ENCODE results near the gene REPS2.

DNA sequence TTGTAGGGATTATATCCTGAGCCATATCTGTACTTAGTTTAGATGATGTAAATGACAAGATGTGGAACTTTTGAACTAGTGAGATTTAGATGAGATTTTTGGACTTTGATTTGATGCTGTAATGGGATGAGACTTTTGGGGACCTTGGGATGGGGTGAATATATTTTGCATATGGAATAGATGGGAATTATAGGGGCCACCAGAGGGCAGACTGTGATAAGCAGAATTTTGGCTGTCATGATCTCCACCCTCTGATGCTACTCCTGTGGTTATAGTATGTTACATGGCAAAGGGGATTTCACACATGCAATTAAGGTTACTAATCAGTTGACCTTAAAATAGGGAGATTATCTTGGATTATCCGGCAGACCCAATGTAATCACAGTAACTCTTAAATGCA lies 214.5 kb downstream of the REPS2 start:
- no peak for TF ChIP-seq POLR2A (IDR thresholded peaks at IDR 0.05)
- TF ChIP-seq, protein P1, sequence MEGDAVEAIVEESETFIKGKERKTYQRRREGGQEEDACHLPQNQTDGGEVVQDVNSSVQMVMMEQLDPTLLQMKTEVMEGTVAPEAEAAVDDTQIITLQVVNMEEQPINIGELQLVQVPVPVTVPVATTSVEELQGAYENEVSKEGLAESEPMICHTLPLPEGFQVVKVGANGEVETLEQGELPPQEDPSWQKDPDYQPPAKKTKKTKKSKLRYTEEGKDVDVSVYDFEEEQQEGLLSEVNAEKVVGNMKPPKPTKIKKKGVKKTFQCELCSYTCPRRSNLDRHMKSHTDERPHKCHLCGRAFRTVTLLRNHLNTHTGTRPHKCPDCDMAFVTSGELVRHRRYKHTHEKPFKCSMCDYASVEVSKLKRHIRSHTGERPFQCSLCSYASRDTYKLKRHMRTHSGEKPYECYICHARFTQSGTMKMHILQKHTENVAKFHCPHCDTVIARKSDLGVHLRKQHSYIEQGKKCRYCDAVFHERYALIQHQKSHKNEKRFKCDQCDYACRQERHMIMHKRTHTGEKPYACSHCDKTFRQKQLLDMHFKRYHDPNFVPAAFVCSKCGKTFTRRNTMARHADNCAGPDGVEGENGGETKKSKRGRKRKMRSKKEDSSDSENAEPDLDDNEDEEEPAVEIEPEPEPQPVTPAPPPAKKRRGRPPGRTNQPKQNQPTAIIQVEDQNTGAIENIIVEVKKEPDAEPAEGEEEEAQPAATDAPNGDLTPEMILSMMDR (IDR thresholded peaks at IDR 0.05) = peak in 1 of 6 experiments; percentile 9
